NOMO-1 treated with dmso at 0.1 percent for 144 hours (cell line): ENCODE results near the gene EDIL3.

Source experiments
- DNase-seq: peaks from one replicate; lab custom pipeline; 2025; ENCODE audit not compliant: unreplicated experiment; lab: John Stamatoyannopoulos, UW

Gene EDIL3

GRCh38 chr5:83973925-83974815 is 410.5 kb downstream of the EDIL3 start:
- no peak for DNase-seq

GRCh38 chr5:83972909-83973308 is 411.8 kb downstream of the EDIL3 start:
- no peak for DNase-seq

DNA sequence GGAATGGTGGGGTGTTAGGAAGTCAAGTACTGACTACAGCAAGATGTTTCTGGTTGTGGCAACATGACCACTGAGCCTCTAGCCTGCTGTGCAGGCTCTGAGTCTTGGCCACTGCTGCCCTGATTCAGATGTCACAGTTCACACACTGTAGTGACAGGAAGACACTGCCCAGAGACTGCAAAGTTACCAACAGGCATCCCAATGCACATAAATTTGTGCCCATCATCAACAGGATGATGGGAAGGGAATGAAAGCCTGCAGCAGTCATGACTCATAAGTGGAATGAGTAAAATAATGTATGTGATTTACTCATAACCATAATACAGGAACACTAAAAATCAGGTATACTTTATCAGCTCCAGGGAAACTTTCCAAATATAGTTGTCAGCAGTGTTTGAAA is 412.4 kb downstream of the EDIL3 start:
- DNase-seq: no peak

DNA sequence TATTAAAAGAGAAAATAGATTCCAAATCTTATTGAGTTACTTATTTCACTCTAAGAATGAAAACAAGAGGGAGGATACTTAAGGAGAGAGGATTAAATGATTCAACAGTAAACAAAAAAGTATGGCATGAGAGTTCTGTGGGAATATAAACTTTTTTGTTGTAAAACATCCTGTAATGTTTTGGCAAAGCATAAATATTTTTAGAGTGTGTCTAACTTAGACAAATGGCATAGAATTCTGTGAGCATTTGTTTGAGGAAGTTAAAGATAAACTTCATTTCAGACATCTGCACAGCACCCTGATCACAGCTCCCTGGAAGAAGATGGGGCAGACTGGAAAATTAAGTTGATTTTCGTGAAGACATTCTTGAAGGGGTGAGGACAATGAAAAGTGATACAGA is 417.3 kb downstream of the EDIL3 start:
- DNase-seq: no peak

DNA sequence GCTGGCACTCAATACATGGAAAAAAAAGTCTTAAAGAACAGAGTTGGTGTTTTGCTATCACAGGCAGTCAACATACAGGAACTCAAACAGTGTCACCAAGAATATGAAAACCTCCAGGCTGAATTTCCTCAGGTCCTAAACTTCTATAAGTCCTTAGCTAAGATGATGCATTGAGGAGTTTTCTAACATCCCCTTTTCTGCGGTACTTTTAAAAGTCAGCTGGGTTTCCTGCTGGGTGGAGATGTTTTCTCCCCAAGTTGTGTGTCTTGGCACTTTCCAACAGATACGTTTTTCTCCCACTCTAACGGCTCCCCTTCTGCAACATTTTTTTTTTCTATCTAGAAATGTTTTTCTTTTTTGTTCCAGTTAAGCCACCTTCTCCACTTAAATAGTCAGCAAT is 419.2 kb downstream of the EDIL3 start:
- no peak for DNase-seq

- DNase-seq: peak; percentile 12
These were observed 420.4 kb downstream of the EDIL3 start for GRCh38 chr5:83964271-83964670.

- no peak for DNase-seq
These were observed 427.5 kb downstream of the EDIL3 start for GRCh38 chr5:83957188-83957587.

DNA sequence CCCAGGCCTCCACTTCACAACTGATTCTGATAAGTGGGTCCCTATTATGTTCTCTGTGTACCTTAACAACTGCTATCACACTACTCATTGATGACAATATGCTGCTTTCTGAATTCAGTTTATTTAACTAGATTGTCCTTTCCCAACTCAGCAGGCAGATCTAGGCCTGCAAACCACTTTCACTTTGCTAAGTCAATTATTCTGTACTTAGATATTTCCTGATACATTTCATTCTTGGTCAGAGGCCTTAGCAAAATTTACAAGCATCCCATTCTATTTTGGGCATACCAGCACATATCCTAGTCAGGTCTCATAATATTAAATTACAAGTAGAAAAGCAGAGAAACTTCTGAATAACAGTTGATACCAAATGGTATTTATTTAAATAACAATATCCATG is 428.3 kb downstream of the EDIL3 start:
- DNase-seq: no peak

- DNase-seq: no peak
These were observed 428.8 kb downstream of the EDIL3 start for GRCh38 chr5:83955916-83956315.

DNA sequence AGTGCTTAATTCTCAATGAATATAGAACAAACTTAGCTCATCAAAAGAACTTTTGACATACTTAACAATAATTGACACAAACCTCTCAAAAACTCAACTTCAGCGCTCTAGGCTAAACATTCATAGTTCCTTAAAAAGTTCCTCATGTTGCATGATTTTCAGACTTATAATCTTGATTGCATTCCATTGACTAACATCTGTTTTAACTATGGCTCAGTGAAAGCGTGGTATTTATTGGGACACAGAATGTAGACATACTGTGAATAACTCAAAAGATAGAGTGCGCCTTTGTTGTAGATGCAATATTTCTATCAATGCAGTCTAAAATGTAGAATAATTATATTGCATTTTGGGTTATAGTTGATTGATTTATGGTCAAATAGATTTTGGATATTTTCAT is 436.9 kb downstream of the EDIL3 start:
- DNase-seq: no peak

DNA sequence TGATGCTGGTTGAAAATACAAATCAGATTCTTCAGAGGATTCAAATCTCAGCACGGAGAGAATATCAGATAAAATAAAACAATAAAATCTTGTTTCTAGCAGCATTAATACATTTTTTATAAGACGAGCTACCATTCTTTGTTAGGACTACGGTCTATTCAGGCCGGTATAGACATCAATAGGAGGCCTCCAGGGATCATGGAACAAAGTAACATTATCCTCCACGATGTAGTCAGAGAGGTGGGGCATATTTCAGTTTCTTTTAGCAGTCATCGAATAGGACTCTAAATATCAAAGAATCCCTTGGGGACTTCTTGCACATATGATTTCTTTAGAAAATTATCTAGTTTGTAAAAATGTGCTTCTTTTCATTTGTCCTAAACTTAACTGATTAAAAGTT is 438.2 kb downstream of the EDIL3 start:
- no peak for DNase-seq

DNA sequence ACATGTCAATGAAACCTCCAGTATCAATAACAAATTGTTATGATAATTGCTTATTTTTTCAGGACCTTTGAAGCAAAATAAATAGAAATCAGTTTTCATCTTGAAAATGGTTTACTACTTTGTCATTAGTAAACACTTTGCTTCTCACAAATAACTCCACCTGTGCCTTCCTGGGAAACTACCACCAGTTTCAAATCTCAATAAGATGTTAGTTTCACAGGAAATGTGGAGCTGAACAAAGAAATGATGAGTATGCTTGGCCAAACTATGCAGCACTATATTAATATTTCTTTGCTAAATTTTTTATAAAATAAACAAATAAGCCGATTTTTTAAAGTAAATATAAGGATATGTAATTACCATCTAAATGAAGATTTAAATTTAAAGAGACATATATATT is 442.5 kb downstream of the EDIL3 start:
- no peak for DNase-seq

DNA sequence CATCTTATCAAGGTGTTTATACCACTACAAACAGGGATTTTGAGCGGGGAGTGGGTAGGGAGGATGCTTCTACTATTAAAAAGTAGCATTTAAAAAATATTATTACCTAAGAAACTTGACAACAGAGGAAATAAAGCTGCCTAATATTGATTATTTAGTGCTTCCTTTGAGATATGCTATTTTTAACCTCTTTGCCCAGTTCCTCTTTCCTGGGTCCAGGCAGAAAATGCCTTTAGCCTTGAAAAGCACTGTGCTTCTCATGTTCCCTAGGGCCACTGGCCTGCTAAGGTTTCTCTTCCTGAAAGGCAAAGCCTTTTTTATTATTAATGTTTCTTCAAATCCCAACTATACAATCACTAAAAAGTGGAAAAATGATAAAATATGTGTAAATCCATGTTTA is 446.8 kb downstream of the EDIL3 start:
- DNase-seq: no peak

DNA sequence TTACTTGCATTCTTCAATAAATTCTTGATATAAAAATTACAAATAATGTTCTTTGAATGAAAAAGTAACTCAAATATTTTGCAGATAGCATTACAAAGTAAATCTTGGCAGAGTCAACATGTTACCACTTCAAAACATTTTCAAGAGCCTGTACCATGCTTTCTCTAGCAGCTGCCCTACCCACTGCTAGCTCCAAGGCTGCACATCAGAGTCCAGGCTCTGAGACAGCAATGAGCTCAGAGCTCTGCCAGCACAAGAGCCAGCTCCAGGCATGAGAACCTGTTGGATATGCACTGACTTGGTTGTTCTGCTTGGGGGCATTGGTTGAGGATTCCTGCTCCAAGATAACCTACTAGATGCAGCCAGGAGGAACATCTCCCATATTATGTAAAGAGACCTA is 452.7 kb downstream of the EDIL3 start:
- no peak for DNase-seq

- no peak for DNase-seq
These were observed 457.4 kb downstream of the EDIL3 start for GRCh38 chr5:83927140-83927733.

DNA sequence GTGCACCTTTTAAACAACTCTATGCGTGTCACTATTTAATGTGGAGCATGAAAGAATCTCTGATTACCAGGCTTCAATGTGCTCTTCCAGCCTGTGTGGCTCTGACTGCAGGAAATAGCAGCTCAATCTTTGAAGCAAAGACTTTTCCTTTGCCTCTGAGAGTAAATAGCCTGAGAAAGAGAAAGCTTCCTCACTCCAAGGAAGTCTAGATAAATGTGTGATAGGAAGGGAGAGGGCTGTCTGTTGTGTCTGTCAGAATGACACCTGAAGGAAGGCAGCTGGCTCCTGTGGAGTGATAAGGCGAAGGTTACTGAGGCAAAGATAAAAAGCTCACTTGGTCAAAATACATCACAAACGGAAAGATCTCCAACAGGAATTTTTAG is 458.7 kb downstream of the EDIL3 start:
- no peak for DNase-seq

DNA sequence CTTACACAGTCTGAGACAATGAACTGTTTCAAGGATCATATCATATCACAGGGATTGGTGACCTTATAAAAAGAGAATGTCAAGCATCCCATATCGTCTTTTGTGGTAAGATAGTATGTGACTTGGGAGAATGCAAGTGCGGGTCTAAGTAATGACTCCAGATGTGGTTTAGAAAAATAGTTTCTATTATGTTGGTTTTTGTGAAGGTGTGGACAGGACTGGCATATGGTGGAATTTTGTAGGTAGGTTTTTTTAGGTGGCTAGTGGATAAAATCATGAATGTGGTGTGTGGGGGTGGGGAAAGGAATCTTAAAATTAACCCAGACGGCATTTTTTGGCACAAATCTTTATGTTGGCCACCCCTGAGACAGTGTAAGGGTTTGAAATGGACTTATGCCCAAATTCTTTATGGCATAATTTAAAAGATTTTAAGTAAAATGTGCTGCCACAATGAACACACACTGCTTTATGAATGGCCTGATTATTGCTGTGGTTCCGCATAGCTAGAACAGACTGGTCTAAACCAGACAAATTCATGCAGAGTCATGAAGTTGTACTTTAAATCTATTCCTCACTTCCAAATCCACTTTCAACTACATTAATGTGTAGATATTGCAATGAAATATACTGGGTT is 459.2 kb downstream of the EDIL3 start:
- DNase-seq: no peak

DNA sequence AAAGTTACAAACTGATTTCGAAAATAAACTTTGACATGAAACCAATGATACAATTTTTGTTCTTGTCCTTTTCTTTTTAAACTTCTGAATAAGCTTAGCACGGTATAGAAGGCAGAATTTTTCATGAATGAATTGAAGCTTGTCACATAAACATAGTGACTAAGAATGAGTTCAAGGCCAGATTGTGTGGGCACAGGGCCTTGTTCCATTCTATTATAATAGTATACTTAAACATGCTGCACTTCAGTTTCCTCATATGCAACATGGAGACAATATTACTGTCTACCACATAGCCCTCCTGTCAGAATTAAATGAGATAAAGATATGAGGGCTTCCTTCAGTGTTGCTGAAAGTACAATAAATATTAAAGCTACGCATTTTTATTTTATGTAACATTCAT is 459.8 kb downstream of the EDIL3 start:
- no peak for DNase-seq

GRCh38 chr5:83924171-83924570 is 460.5 kb downstream of the EDIL3 start:
- no peak for DNase-seq

- DNase-seq: no peak
These were observed 462.0 kb downstream of the EDIL3 start for GRCh38 chr5:83922699-83923098.

GRCh38 chr5:83921666-83922193 is 462.9 kb downstream of the EDIL3 start:
- no peak for DNase-seq
